Lung (tissue), 12 donors: Measurements from ENCODE around the gene PRMT2. TPM values are rescaled to one million over a fixed set of nuclear protein-coding genes. Genes with fewer than 3 reads are reported as not detected.

ENCODE experiments used
- ATAC-seq: fragments of 200-7000 bp; cut with Tn5 transposase; one replicate; pipeline ENCODE4 v1.9.1; 2020; ENCODE audit warnings: moderate number of reproducible peaks; ENCODE audit not compliant: insufficient read depth, low FRiP score
- DNase-seq, 3 donors: peaks; one replicate each; pipeline ENCODE4 v3.0.0-alpha.2; 2013 to 2017
- H3K27ac ChIP-seq, 2 donors: one replicate each; pipeline ENCODE4 v1.5.1; 2013; ENCODE audit warnings: mild to moderate bottlenecking in 2 of 2, moderate library complexity in 2 of 2, control low read depth in 1 of 2, inconsistent platforms in 1 of 2, low read depth in 1 of 2, low read length in 1 of 2
- H3K27me3 ChIP-seq, 3 donors: one replicate each; pipeline ENCODE4 v1.5.1; 2013; ENCODE audit warnings: low read length in 2 of 3; ENCODE audit not compliant: control insufficient read depth in 3 of 3, insufficient read depth in 3 of 3
- H3K36me3 ChIP-seq, 4 donors: one replicate each; pipeline ENCODE4 v1.5.1; 2013; ENCODE audit warnings: low read length in 4 of 4, mild to moderate bottlenecking in 1 of 4, moderate library complexity in 1 of 4; ENCODE audit not compliant: control insufficient read depth in 4 of 4, insufficient read depth in 4 of 4
- H3K4me1 ChIP-seq, 5 donors: one replicate each; pipeline ENCODE4 v1.5.1; 2013; ENCODE audit warnings: low read length in 5 of 5, mild to moderate bottlenecking in 2 of 5, moderate library complexity in 1 of 5; ENCODE audit not compliant: control insufficient read depth in 5 of 5, insufficient read depth in 5 of 5
- H3K4me3 ChIP-seq: one replicate; pipeline ENCODE4 v1.5.1; 2013; ENCODE audit warnings: mild to moderate bottlenecking, control low read depth, moderate library complexity
- H3K9ac ChIP-seq, 2 donors: one replicate each; pipeline ENCODE4 v1.5.1; 2013; ENCODE audit warnings: low read length in 2 of 2, control low read depth in 1 of 2; ENCODE audit not compliant: insufficient read depth in 1 of 2
- H3K9me3 ChIP-seq, 4 donors: one replicate each; pipeline ENCODE4 v1.5.1; 2013; ENCODE audit warnings: low read length in 3 of 4, mild to moderate bottlenecking in 1 of 4, moderate library complexity in 1 of 4; ENCODE audit not compliant: control insufficient read depth in 4 of 4, insufficient read depth in 3 of 4
- WGBS, 2 donors: extraction: QIAGEN DNeasy Blood & Tissue Kit; methylation state at CpG; one replicate each; pipeline ENCODE4 v1.1.7; 2013; 5-methylcytosine and 5-hydroxymethylcytosine counted together
- polyA plus RNA-seq, 2 donors: library from polyadenylated mRNA; stranded (reverse); fragments of 200-250 nt; gene quantifications; one replicate each; pipeline ENCODE4 v1.2.1, GENCODE V29; 2013
- total RNA-seq, 2 donors: library from RNA; depleted of rRNA in 1 of 2; stranded (reverse); fragments of >200 nt in 1 of 2; gene quantifications; one replicate each; pipeline ENCODE4 v1.2.1, GENCODE V29; 2014 to 2021
- TF ChIP-seq, protein P1 (sequence below): IDR thresholded peaks from 2 replicates; pipeline ENCODE4 v1.5.1; 2012; ENCODE audit warnings: mild to moderate bottlenecking; ENCODE audit errors: control extremely low read depth, extremely low read depth
- donor health status: control.
- donor health status: control.
- donor health status: Bipolar disorder and iron deficiency.
- donor health status: healthy.
- donor health status: DM: yes; HTN: yes; CAD: no.

The PRMT2 gene
- total and polyA plus RNA-seq, 4 donors = 58.2 to 114 (median 90.8) TPM

DNA sequence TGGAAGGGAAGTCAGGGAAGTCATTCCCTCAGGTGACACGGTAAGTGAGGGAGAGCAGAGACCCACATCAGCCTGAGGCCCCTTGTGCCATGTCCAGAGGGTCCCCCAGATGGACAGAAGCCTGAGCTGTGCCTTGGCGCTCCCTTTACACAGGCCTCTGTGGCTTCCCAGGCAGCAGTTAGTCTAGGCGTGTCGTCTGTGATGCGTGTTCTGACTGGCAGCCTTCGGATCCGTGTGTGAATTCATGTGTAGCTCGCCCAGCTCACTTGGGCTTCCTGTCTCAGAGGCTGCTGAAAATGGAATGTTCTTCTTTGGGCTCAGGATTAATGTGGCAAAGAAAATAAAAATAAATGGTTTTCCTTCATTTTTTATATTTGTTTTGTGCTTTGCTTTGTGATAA is 28.3 kb downstream of the PRMT2 start:
- WGBS, 2 donors = 91% methylated on average over 8 of the region's 8 CpGs
- peaks cover 2 to 21% (median 15%) of the 10 kb centered on the region in 4 donors for H3K36me3 ChIP-seq
- H3K9me3 ChIP-seq = peaks cover 0 to 2% (median 0%) of the 10 kb centered on the region in 4 donors
- H3K27ac ChIP-seq = no peak overlapping the region
- H3K4me3 ChIP-seq = no peak overlapping the region
- no peak overlapping the region for H3K9ac ChIP-seq
- H3K4me1 ChIP-seq = peaks cover 0 to 11% (median 0%) of the 10 kb centered on the region in 5 donors
- H3K27me3 ChIP-seq = peaks cover 0 to 3% (median 0%) of the 10 kb centered on the region in 3 donors
- no peak for DNase-seq
- TF ChIP-seq, protein P1, sequence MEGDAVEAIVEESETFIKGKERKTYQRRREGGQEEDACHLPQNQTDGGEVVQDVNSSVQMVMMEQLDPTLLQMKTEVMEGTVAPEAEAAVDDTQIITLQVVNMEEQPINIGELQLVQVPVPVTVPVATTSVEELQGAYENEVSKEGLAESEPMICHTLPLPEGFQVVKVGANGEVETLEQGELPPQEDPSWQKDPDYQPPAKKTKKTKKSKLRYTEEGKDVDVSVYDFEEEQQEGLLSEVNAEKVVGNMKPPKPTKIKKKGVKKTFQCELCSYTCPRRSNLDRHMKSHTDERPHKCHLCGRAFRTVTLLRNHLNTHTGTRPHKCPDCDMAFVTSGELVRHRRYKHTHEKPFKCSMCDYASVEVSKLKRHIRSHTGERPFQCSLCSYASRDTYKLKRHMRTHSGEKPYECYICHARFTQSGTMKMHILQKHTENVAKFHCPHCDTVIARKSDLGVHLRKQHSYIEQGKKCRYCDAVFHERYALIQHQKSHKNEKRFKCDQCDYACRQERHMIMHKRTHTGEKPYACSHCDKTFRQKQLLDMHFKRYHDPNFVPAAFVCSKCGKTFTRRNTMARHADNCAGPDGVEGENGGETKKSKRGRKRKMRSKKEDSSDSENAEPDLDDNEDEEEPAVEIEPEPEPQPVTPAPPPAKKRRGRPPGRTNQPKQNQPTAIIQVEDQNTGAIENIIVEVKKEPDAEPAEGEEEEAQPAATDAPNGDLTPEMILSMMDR = no peak
- no peak for ATAC-seq

- no peak for DNase-seq
- H3K9ac ChIP-seq = no peak overlapping the region
- peaks cover 0 to 2% (median 0%) of the 10 kb centered on the region in 4 donors for H3K9me3 ChIP-seq
- 94 to 95% methylated on average over 24 of the region's 24 CpGs for WGBS, 2 donors
- peaks cover 2 to 19% (median 12%) of the 10 kb centered on the region in 4 donors for H3K36me3 ChIP-seq
- TF ChIP-seq, protein P1 = no peak
- H3K27ac ChIP-seq = no peak overlapping the region
- peaks cover 0 to 11% (median 0%) of the 10 kb centered on the region in 5 donors for H3K4me1 ChIP-seq
- peaks cover 0 to 3% (median 0%) of the 10 kb centered on the region in 3 donors for H3K27me3 ChIP-seq
- no peak overlapping the region for H3K4me3 ChIP-seq
- ATAC-seq = no peak
These were observed 29.0 kb downstream of the PRMT2 start for GRCh38 chr21:46664316-46664995.

DNA sequence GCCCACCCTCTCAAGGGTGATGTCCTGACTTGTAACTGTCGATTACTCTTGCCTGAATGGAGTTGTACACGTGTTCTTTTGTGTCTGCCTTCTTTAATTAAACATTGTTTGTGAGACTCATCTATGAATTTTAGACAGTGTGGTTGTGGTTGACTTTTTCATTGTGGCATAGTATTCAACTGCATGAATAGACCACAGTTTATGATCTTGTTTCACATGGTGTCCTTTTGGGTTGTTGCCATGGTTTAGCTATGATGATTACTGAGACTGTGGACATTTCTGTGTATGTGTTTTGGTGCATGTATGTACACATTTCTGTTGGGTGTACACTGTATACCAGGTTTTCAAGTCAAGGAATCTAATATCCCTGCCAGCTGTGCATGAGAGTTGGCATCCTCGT is 30.1 kb downstream of the PRMT2 start:
- DNase-seq (no peak), ATAC-seq (no peak)
- Histone ChIP-seq H3K4me3 (no peak overlapping the region), H3K27me3 (peaks cover 0 to 8% (median 2%) of the 10 kb centered on the region in 3 donors), H3K9ac (no peak overlapping the region), H3K36me3 (peaks cover 0 to 16% (median 10%) of the 10 kb centered on the region in 4 donors), H3K9me3 (peaks cover 0 to 2% (median 0%) of the 10 kb centered on the region in 4 donors), H3K27ac (no peak overlapping the region), H3K4me1 (peaks cover 0 to 11% (median 0%) of the 10 kb centered on the region in 5 donors)
- WGBS, 2 donors = 89 to 91% methylated on average over 3 of the region's 3 CpGs
- TF ChIP-seq, protein P1 = no peak
